Measurements from ENCODE around the gene ZNF670.

GRCh38 chr1:247047260-247047659 is 31.4 kb downstream of the ZNF670 start:
- TF ChIP-seq CTCF (IDR thresholded peaks at IDR 0.05) (no peak), POLR2A (IDR thresholded peaks at IDR 0.05) (no peak), EP300 (IDR thresholded peaks at IDR 0.05) (no peak), POLR2AphosphoS5 (IDR thresholded peaks at IDR 0.05) (no peak)

Data from upper lobe of left lung (tissue), 4 donors.